Epithelial cell of proximal tubule (primary cell): ENCODE results near the gene GJC1. TPM values are rescaled to one million over a fixed set of nuclear protein-coding genes. Genes with fewer than 3 reads are reported as not detected.

Experiments
- DNase-seq: peaks from one replicate; pipeline ENCODE4 v3.0.0-alpha.2; 2011; ENCODE audit warnings: low read depth
- H3K4me3 ChIP-seq: 2 replicates; pipeline ENCODE4 v1.5.1; 2011; ENCODE audit warnings: low read depth, mild to moderate bottlenecking, low read length
- total RNA-seq: library from RNA; depleted of rRNA; stranded (reverse); fragments of >200 nt; gene quantifications from 2 replicates; pipeline ENCODE4 v1.2.3, GENCODE V29; 2015
- TF ChIP-seq, protein P1 (sequence below): conservative IDR thresholded peaks from 2 replicates; pipeline ENCODE4 v1.5.1; 2012; ENCODE audit warnings: low read depth, mild to moderate bottlenecking, low read length

GJC1 gene
- total RNA-seq, 1 donor from 2014 or later: 42.4 TPM

DNA sequence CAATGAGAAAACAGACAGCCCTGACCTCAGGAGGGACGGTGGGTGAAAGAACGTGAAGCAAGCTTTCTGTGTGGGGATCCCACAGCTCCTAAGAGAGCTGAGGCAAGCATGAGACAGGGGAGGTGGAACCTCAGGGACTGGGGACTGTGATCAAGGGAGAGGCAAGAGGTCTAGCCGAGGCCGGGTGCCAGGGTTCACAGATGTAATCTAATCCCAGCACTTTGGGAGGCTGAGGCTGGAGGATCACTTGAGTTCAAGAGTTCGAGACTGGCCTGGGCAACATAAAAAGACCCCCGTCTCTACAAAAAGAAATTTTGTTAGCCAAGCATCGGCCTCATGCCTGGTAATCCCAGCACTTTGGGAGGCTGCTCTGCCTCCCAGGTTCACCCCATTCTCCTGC, 75.8 kb downstream of the GJC1 start:
- no peak for DNase-seq
- no peak overlapping the region for H3K4me3 ChIP-seq
- TF ChIP-seq, protein P1, sequence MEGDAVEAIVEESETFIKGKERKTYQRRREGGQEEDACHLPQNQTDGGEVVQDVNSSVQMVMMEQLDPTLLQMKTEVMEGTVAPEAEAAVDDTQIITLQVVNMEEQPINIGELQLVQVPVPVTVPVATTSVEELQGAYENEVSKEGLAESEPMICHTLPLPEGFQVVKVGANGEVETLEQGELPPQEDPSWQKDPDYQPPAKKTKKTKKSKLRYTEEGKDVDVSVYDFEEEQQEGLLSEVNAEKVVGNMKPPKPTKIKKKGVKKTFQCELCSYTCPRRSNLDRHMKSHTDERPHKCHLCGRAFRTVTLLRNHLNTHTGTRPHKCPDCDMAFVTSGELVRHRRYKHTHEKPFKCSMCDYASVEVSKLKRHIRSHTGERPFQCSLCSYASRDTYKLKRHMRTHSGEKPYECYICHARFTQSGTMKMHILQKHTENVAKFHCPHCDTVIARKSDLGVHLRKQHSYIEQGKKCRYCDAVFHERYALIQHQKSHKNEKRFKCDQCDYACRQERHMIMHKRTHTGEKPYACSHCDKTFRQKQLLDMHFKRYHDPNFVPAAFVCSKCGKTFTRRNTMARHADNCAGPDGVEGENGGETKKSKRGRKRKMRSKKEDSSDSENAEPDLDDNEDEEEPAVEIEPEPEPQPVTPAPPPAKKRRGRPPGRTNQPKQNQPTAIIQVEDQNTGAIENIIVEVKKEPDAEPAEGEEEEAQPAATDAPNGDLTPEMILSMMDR: no peak

DNA sequence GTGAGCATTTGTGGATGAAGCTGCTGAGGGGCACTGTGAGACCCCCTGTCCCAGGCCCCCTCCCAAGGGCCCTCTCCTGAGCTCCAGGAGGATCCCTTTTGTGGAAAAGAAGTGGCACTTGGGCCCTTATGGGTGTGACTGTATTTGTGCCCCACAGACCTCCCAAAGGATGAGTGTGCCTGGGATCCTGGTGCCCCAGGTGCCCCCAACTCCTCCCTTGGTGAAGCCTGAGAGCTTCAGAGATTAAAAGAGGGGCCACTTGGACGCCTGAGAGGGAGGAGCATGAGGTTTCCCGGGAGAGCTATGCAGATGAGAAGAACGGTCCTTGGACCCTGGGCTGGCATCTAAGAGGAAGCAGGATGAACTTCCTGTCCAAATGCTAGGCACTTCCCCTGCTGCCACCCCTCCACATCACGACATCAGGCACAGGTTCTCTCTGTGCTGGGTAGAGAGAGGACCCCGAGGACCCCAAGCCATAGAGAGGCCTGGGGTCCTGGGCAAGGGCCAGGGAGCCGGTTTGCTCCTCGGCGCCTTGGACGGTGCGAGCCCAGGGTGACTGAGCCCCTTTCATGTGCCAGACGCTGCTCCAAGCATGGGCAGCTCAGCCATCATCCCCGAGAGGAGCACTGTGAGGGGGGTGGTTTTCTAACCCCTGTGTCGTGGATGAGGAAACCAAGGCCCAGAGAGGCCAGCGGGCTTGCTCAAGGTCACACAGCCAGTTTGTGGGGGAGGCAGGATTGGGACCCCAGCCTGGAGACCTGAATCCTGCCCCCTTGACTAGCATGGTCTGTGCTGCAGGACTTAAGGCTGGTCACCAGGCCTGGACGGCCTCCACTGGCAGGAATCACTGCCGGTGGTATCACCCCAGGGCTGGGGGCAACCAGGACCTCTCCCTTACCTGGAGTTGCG, 76.9 kb downstream of the GJC1 start:
- H3K4me3 ChIP-seq: no peak overlapping the region
- no peak for DNase-seq
- TF ChIP-seq, protein P1: no peak

DNA sequence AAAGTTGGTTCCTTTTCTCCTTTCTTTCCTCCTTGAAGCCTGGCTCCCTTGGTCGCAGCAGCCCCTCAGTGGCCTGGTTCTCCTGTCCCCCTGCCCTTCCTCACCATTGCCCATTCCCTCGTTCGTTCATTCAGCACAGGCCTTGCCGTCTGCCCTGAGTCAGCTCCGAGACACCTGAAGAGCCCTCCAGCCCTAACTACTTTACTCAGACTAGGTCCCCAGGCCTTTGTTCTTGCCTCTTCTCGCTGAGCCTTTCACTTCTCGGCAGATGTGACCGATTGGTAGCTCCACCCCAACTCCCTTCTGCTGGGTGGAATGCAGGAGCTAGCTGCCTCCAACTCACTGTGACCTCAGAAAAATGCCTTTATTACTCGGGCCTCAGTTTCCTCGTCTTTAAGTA, 78.3 kb downstream of the GJC1 start:
- TF ChIP-seq, protein P1: no peak
- DNase-seq: no peak
- H3K4me3 ChIP-seq: no peak overlapping the region

DNA sequence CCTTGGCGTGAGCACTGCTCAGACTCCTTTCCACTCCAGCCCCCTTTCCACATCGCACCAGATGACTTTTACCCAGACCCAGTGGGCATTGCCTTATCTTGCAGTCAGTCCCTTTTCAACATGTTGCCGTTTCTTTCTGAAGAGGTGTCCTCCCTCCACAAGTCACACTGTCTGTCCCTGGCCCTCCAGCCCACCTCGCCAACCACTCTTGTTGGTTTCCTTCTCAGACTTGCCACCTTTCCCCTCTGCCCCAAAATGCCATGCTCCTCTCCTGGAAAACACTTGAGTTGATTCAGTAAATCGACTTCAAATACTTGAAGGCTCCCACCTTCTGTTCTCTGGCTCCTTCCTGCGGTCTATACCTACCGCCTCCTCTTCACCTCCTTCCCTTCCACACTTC, 78.8 kb downstream of the GJC1 start:
- H3K4me3 ChIP-seq: no peak overlapping the region
- TF ChIP-seq, protein P1: no peak
- DNase-seq: no peak

DNA sequence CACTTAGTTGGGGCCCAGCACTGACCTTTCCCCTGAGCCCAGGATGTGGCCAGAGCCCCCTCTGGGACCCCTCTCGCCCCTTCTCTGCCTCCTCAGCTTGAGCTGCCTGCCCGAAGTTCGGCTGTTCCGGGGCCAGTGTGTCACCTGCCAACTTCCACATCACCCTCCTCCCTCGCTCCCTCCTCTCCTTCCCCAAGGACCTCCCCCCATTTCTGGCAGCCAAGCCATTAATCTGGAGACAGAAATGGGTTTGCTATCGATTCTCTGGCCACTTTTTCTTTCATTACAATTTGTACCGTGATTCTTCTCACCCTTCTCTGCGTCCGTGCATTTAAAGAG, 80.1 kb downstream of the GJC1 start:
- DNase-seq: no peak
- H3K4me3 ChIP-seq: no peak overlapping the region
- TF ChIP-seq, protein P1: no peak

DNA sequence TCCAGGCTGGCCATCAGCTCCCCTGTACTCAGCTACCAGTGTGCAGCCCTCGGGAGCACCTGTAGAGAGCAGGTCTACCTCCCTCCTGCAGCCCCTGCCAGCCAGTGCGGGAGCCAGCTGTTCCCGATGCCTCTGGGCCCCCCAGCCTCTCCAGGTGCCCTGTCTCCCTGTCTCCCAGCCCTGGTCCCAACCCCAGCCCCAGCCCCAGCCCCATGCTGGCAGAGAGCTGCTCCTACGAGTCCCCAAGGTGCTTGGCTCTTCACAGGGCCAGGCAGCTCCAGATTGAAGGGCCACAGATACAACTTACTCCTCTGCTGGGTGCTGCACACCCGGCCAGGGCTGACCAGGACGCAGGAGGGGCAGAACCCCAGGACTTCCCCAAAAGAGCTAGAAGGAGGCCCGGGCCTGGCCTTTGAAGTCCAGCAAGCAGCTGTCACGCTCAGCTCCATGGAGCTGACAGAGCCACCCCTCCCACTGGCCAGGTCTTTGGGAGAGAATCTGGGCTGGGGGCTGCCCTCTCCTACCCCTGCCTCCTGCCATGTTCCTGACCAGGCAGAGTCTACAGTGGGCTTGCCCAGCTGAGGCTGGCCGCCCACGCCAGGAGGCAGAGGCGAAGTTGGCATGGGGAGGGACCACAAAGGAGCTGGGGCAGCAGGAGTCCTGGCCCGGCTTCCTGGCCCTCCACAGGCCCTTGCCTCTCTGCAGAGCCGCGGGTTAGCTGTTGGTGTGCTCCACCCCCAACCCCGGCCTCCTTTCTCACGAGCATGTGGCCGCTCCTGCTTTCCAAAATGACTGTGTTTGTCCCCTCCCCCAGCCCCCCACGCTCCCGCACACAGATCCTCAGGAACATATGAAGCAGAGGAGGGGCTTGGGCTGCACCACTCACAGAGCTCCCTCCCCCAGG, 80.8 kb downstream of the GJC1 start:
- no peak for DNase-seq

More for the DNA sequence above, 80.8 kb downstream of the GJC1 start:
- H3K4me3 ChIP-seq: no peak overlapping the region
- TF ChIP-seq, protein P1: no peak

Other genes with a start within 250 kb of the GJC1 start
- 7.1 and 9.8 TPM in 2 replicates for gene MEIOC, start 173.8 kb downstream of the GJC1 start, total RNA-seq
- gene CCDC43, start 140.5 kb downstream of the GJC1 start, total RNA-seq: 26.3 and 37.4 TPM in 2 replicates
- 12.2 and 16.1 TPM in 2 replicates for gene DBF4B, start 121.6 kb downstream of the GJC1 start, total RNA-seq
- 0.06 and 0.36 TPM in 2 replicates for gene ADAM11, start 71.3 kb downstream of the GJC1 start, total RNA-seq
- not detected in 2 replicates for gene HIGD1B, start 17.6 kb upstream of the GJC1 start, total RNA-seq
- 78.1 and 129 TPM in 2 replicates for gene EFTUD2, start 69.2 kb upstream of the GJC1 start, total RNA-seq
- 0.58 and 1.0 TPM in 2 replicates for gene GFAP, start 85.2 kb upstream of the GJC1 start, total RNA-seq
- 22.5 and 26.3 TPM in 2 replicates for gene KIF18B, start 117.5 kb upstream of the GJC1 start, total RNA-seq
- gene C1QL1, start 138.0 kb upstream of the GJC1 start, total RNA-seq: 0.22 TPM in 1 of 2 replicates, not detected in the other
- gene DCAKD, start 221.3 kb upstream of the GJC1 start, total RNA-seq: 40.4 and 44.4 TPM in 2 replicates
- 81.9 and 82.5 TPM in 2 replicates for gene NMT1, start 231.0 kb upstream of the GJC1 start, total RNA-seq